Activated effector memory CD4-positive, alpha-beta T cell treated with anti-CD3 and anti-CD28 coated beads, Interleukin-2, amount 50 U/mL, for 16 hours (primary cell): ENCODE measurements around the gene RDH13.
A peak's percentile ranks its signal among the peaks of the same experiment; 100 is the strongest.

Experiments
- DNase-seq: peaks from one replicate; pipeline ENCODE4 v3.0.0-alpha.2; 2020

RDH13 gene

DNA sequence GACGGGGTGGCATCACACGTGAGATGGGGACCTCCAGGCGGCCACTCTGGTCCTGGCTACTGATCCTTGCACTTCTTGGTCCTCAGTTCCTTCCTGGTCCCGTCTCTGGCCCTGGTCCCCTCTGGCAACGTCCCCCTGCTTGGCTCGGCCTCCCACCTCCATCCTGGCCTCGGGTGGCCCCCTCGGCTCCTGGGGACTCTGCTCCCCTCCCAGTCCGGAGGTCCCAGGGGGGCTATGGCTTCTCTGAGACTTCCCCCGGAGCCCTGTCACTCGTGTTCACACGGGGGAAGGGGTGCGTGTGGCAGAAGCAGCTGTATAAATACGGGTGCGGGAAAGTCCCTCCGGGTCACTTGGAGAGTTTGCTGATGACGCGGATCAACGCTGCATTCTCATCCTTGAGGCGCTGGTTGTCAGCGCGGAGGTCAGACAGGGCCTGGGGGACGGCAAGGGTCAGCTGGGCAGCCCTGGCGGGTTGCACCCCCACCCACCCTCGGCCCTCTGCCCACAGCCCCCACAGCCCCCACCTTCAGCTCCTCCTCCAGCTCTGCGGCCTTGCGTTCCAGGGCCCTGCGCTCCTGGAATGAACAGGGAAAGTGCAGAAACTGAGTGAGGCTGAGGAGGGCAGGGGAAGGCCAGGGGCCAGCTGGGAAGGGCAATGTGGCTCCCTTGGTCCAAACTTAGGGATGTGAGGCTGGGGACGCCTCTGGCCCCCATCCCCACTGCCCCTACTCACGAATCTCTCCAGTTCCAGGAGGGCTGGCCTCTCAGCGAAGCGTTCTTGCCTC is 28.4 kb upstream of the RDH13 start:
- DNase-seq: no peak

- DNase-seq: no peak
These were observed 27.6 kb upstream of the RDH13 start for GRCh38 chr19:55090564-55090963.

DNA sequence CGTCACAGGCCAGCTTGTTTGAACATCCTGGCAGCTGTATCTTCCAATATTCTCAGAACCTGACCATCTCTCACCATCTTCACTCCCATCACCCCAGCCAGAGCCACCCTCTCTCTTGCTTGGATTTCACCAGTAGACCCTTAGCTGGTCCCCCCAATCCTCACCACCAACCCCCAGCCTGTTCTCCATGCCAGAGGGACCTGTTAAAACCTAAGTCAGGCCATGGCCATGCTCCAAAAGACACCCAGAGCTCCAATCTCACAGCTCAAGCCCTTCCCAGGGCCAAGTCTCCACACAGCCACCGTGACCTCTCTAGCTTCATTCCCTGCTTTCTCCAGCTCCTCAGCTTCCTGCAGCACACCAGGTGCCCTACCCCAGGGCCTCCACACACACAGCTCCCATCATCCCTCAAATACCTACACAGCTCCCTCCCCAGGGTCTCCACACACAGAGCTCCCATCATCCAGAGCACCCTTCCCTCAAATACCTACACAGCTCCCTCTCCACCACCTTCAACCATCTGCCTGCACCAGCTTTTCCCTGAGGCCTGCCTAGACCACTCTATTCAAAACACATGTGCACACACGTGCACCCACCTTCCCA is 26.5 kb upstream of the RDH13 start:
- DNase-seq: no peak

GRCh38 chr19:55088543-55089341 is 25.8 kb upstream of the RDH13 start:
- peak; percentile 94 for DNase-seq

- no peak for DNase-seq
These were observed 25.1 kb upstream of the RDH13 start for GRCh38 chr19:55088021-55088451.

DNA sequence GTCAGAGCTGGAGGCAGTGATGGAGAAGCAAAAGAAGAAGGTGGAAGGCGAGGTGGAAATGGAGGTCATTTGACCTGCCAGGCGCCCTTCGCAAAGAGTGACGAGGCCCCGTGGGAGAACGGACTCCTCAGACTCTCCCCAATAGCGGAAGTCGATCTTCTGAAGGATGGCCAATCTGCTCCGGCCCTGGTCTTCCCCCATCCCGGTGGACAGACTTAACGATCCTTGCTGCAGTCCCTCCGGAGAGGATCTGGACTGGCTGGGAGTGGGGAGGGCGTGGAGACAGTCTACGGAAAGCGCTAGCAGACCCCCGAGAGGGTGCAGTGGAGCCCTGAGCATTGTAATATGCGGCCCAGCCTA is 24.6 kb upstream of the RDH13 start:
- no peak for DNase-seq

DNA sequence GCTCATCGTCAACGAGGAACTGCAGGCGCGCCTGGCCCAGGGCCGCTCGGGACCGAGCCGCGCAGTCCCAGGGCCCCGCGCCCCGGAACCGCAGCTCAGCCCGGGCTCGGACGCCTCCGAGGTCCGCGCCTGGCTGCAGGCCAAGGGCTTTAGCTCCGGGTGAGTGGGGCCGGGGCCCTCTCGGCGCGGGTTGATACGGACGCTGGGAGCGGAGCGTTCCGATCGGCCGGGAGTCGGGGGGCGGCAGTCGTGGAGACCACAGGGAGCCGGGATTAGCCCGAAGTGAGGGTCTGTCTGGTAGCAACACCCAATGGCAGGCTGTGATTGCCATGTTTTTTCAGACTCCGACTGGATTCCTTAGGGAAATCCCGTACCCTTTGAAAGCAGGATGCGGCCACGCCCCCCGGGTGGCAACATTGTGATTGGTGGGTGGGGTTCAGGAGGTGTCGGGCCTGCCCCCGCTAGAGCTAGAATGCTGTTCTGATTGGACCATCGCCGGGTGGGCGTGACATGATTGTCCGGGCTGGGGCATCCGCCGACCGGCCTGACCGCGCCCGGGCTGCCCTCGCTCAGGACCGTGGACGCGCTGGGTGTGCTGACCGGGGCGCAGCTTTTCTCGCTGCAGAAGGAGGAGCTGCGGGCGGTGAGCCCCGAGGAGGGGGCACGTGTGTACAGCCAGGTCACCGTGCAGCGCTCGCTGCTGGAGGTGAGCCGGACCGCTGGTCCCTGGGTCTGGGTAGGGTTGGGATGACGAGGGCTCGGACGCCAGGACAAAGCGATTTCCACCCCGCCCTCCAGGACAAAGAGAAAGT is 24.0 kb upstream of the RDH13 start:
- DNase-seq: peak; percentile 85

DNA sequence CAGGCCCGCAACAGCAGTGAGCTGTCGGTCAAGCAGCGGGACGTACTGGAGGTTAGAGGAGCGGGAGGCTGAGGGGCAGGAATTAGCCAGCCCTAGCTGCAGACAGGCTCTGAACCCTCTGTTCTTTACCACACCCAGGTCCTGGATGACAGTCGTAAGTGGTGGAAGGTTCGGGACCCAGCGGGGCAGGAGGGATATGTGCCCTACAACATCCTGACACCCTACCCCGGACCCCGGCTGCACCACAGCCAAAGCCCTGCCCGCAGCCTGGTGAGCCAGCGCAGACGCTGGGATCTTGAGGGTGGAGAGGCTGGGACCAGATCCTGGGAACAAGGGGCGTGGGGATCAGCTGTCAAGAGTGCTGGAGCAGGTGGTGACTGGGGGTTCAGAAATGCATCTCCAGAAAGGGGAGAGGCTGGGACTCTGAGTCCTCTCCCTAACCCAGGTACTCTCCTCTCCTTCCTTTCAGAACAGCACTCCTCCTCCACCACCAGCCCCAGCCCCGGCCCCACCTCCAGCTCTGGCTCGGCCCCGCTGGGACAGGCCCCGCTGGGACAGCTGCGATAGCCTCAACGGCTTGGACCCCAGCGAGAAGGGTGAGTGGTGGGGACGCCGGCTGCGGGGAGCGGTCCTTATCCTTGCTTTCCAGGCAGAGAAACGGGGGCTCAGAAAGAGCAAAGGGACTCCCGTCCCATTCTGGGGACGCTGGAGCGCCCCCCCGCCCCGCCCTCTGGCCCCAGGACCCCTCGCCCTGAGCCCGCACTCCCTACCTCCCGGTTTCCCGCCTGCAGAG is 23.2 kb upstream of the RDH13 start:
- DNase-seq: no peak

DNA sequence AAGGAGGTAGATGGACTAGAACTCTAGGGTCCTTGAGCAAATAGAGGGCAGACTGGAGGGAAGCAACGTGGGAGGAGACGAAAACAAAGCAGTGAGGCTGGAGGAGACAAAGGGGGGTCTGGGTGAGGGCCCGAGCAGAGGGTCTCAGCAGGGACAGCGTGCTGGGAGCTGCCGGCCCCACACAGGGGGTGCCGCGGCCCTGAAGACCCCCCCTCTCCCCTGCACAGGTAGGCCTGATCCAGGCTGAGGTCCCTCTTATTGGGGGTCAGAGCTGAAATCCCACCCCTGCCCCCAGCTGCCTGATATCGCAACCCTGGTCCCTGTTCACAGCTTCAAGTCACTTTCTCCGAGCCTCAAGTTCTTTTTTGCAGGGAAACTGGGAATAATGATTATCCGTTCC is 21.5 kb upstream of the RDH13 start:
- DNase-seq: no peak

- no peak for DNase-seq
These were observed 20.3 kb upstream of the RDH13 start for GRCh38 chr19:55083004-55083850.

DNA sequence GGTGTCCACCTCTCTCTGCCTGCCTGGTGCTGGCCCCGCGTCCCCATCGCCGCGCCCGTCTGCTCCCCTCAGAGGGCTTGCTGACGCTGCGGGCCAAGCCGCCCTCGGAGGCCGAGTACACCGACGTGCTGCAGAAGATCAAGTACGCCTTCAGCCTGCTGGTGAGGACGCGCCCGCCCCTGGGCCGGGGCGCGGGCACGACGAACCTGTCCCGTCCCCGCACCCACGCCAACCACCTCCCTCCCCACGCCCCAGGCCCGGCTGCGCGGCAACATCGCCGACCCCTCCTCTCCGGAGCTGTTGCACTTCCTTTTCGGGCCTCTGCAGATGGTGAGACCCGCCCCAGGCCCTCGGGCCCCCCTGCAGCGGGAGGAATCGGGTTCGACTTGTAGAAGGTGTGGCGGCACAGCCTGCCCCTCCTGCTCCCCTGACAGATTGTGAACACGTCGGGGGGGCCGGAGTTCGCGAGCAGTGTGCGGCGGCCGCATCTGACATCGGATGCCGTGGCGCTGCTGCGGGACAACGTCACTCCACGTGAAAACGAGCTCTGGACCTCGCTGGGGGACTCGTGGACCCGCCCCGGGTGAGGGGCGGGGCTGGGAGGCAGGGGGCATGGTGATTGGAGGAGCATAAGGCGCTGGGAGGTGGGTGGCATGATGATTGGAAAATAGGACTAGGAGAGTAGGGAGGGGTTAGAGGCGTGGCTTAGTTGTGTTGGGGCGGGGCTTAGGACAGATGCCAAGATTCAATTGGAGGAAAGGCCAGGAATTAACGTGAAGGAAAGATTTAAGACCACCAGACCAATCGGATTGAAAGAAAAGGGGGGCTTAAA is 19.3 kb upstream of the RDH13 start:
- peak; percentile 79 for DNase-seq

- no peak for DNase-seq
These were observed 18.7 kb upstream of the RDH13 start for GRCh38 chr19:55081770-55082019.

- DNase-seq: peak; percentile 96
These were observed 18.2 kb upstream of the RDH13 start for GRCh38 chr19:55080968-55081769.

DNA sequence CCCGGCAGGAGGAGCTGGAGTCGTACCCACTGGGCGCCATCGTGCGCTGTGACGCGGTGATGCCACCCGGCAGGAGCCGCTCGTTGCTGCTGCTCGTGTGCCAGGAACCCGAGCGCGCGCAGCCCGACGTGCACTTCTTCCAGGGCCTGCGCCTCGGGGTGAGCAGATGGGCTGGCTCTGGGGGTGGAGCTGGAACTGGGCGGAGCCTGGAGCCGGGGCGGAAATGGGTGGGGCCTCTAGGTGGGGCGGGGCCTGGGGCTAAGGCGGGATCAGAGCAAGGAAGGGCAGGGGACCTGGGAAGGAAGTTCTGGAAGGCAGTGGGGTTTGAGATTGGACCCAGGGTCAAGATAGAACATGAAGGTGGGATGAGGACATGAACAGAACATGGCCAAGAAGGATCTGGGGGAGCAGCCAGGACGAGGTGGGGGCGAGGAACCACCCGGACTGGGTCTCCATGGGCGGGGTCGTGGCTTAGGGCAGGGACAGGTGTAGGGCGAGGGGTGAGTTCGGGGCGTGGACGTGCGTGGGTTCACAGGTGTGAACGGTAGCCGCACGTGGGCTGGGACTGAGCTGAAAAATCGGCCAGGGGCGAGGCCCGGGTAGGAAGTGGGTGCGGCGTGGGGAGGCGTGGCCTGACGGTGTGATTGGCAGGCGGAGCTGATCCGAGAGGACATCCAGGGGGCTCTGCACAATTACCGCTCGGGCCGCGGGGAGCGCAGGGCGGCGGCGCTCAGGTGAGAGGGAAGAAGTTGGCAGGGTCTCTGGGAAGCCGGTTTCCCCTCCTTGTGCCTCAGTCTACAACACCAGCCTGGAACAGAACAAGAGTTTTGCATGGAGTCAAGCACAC is 17.4 kb upstream of the RDH13 start:
- peak; percentile 83 for DNase-seq

DNA sequence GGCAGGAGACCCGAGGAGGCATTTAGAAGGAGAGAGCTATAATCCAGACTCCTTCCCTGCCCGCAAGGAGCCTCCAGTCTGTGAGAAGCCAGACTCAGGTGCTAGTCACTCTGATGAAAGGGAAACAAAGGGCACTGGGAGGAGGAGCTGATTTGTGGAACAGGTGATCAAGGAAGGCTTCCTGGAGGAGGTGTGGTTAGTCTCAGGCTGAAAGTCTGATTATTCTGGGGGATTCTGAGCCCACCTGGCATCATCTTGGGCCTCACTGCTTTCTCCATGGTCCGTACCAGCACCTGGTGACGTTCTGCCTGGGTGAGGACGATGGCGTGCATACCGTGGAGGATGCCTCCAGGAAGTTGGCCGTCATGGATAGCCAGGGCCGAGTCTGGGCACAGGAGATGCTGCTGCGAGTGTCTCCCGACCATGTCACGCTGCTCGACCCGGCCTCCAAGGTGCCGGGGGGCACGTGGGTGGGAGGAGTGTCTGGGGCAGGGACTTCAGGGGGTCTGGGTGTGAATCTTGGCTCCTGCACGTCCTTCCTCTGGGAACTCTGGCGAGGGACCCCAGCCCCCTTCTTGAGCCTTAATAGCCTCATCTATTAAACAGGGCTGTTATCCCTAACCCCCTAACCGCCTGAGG is 16.6 kb upstream of the RDH13 start:
- DNase-seq: no peak

GRCh38 chr19:55078996-55079395 is 16.0 kb upstream of the RDH13 start:
- no peak for DNase-seq

- no peak for DNase-seq
These were observed 14.2 kb upstream of the RDH13 start for GRCh38 chr19:55077106-55077505.

GRCh38 chr19:55076321-55076720 is 13.4 kb upstream of the RDH13 start:
- DNase-seq: no peak
